ENCODE results near the gene CUBN.

DNA sequence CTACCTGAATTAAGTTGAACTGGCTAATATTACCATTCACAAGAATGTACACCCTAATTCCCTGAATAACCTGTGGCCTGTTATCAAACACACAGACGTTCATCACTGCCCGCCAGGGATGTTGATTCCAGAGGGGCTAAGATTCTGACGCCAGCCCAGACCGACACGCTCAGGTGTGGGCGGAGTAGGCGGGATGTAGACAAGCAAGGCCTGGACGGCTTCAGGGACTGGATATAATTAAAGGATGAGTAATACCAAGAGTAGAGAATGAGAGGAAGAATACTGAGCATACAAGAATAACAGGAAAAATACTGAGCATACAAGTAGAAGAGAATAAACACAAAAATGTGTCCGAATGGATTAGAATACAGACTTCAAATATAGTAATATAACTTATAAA lies 29.0 kb downstream of the CUBN start:
- TF ChIP-seq, protein P1, sequence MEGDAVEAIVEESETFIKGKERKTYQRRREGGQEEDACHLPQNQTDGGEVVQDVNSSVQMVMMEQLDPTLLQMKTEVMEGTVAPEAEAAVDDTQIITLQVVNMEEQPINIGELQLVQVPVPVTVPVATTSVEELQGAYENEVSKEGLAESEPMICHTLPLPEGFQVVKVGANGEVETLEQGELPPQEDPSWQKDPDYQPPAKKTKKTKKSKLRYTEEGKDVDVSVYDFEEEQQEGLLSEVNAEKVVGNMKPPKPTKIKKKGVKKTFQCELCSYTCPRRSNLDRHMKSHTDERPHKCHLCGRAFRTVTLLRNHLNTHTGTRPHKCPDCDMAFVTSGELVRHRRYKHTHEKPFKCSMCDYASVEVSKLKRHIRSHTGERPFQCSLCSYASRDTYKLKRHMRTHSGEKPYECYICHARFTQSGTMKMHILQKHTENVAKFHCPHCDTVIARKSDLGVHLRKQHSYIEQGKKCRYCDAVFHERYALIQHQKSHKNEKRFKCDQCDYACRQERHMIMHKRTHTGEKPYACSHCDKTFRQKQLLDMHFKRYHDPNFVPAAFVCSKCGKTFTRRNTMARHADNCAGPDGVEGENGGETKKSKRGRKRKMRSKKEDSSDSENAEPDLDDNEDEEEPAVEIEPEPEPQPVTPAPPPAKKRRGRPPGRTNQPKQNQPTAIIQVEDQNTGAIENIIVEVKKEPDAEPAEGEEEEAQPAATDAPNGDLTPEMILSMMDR (conservative IDR thresholded peaks at IDR 0.05): no peak
- TF ChIP-seq EZH2 (IDR thresholded peaks at IDR 0.05; ENCODE audit: low read depth): no peak
